Measurements from ENCODE around the gene NUP214.

NUP214 gene

GRCh38 chr9:131273146-131273855 lies 147.9 kb downstream of the NUP214 start:
- no peak overlapping the region for H3K4me3 ChIP-seq (ENCODE audit: low read length)
- no peak for TF ChIP-seq CTCF (IDR thresholded peaks at IDR 0.05; ENCODE audit: insufficient read depth, low read depth, low read length, missing control alignments)
- no peak for DNase-seq (ENCODE audit: low read depth)

GRCh38 chr9:131273856-131274673 lies 148.7 kb downstream of the NUP214 start:
- no peak for TF ChIP-seq CTCF (IDR thresholded peaks at IDR 0.05; ENCODE audit: insufficient read depth, low read depth, low read length, missing control alignments)
- H3K4me3 ChIP-seq (ENCODE audit: low read length): no peak overlapping the region
- DNase-seq (ENCODE audit: low read depth): no peak

GRCh38 chr9:131274674-131275331 lies 149.4 kb downstream of the NUP214 start:
- no peak for TF ChIP-seq CTCF (IDR thresholded peaks at IDR 0.05; ENCODE audit: insufficient read depth, low read depth, low read length, missing control alignments)
- DNase-seq (ENCODE audit: low read depth): no peak
- no peak overlapping the region for H3K4me3 ChIP-seq (ENCODE audit: low read length)

- DNase-seq (ENCODE audit: low read depth): no peak
- no peak for TF ChIP-seq CTCF (IDR thresholded peaks at IDR 0.05; ENCODE audit: insufficient read depth, low read depth, low read length, missing control alignments)
Measured at GRCh38 chr9:131275332-131276093, 150.1 kb downstream of the NUP214 start.

GRCh38 chr9:131276094-131276888 lies 150.9 kb downstream of the NUP214 start, which contains the start of gene FAM78A:
TSS of gene FAM78A (minus strand) at chr9:131276510. CDS start at chr9:131276179, 331 bp downstream.
- no peak within 1 kb of the TSS for H3K4me3 ChIP-seq (ENCODE audit: low read length)
- DNase-seq (ENCODE audit: low read depth): no peak

More at GRCh38 chr9:131275332-131276093, 150.1 kb downstream of the NUP214 start:
- no peak overlapping the region for H3K4me3 ChIP-seq (ENCODE audit: low read length)

More at GRCh38 chr9:131276094-131276888, 150.9 kb downstream of the NUP214 start, which contains the start of gene FAM78A:
- TF ChIP-seq CTCF (IDR thresholded peaks at IDR 0.05; ENCODE audit: insufficient read depth, low read depth, low read length, missing control alignments): no peak
